MV-4-11 (cell line): Measurements from ENCODE around the gene RTL1.

Experiments
- DNase-seq: peaks from one replicate; lab custom pipeline; 2025; lab: John Stamatoyannopoulos, UW

RTL1 gene

GRCh38 chr14:100898465-100898864 is 5.1 kb downstream of the RTL1 start:
- no peak for DNase-seq

- DNase-seq: no peak
Measured at GRCh38 chr14:100896369-100897060, 7.0 kb downstream of the RTL1 start.

- no peak for DNase-seq
Measured at GRCh38 chr14:100895411-100895810, 8.1 kb downstream of the RTL1 start.

GRCh38 chr14:100894416-100894815 is 9.1 kb downstream of the RTL1 start:
- no peak for DNase-seq

- no peak for DNase-seq
Measured at GRCh38 chr14:100893760-100894159, 9.8 kb downstream of the RTL1 start.

- DNase-seq: no peak
Measured at GRCh38 chr14:100893228-100893601, 10.3 kb downstream of the RTL1 start.

- DNase-seq: no peak
Measured at GRCh38 chr14:100892496-100893227, 10.9 kb downstream of the RTL1 start.

GRCh38 chr14:100891501-100892445 is 11.7 kb downstream of the RTL1 start:
- DNase-seq: no peak

- no peak for DNase-seq
Measured at GRCh38 chr14:100891051-100891450, 12.5 kb downstream of the RTL1 start.

GRCh38 chr14:100890061-100890850 is 13.3 kb downstream of the RTL1 start:
- DNase-seq: no peak

- no peak for DNase-seq
Measured at GRCh38 chr14:100889641-100890040, 13.9 kb downstream of the RTL1 start.

- DNase-seq: no peak
Measured at GRCh38 chr14:100888789-100889315, 14.7 kb downstream of the RTL1 start.

GRCh38 chr14:100887728-100888335 is 15.7 kb downstream of the RTL1 start:
- no peak for DNase-seq

GRCh38 chr14:100885617-100886016 is 17.9 kb downstream of the RTL1 start:
- no peak for DNase-seq

- no peak for DNase-seq
Measured at GRCh38 chr14:100885196-100885595, 18.3 kb downstream of the RTL1 start.

GRCh38 chr14:100884456-100884855 is 19.1 kb downstream of the RTL1 start:
- no peak for DNase-seq

GRCh38 chr14:100883789-100884101 is 19.8 kb downstream of the RTL1 start:
- DNase-seq: no peak

GRCh38 chr14:100882991-100883788 is 20.3 kb downstream of the RTL1 start:
- no peak for DNase-seq

GRCh38 chr14:100882026-100882967 is 21.2 kb downstream of the RTL1 start:
- DNase-seq: no peak
